HAP-1 (cell line): ENCODE measurements around the gene CIB1.

Source experiments
- DNase-seq, 2 experiments: peaks; one replicate each; pipeline ENCODE4 v3.0.0-alpha.2; 2016 to 2020; ENCODE audit warnings: low spot score in 2 of 2
- H3K27me3 ChIP-seq: fragments of 250-450 bp; sonication (Bioruptor Pico); 2 replicates; pipeline ENCODE4 v1.5.1; 2020; ENCODE audit warnings: low read depth, mild to moderate bottlenecking, moderate library complexity
- H3K36me3 ChIP-seq: fragments of 250-450 bp; sonication (Bioruptor Pico); replicated peaks from 2 replicates; pipeline ENCODE4 v1.5.1; 2020; ENCODE audit warnings: mild to moderate bottlenecking
- H3K4me1 ChIP-seq: fragments of 250-450 bp; sonication (Bioruptor Pico); 2 replicates; pipeline ENCODE4 v1.5.1; 2020; ENCODE audit warnings: mild to moderate bottlenecking
- H3K4me3 ChIP-seq: fragments of 250-450 bp; sonication (Bioruptor Pico); 2 replicates; pipeline ENCODE4 v1.5.1; 2020; ENCODE audit warnings: mild to moderate bottlenecking, moderate library complexity
- H3K9me3 ChIP-seq: fragments of 250-450 bp; sonication (Bioruptor Pico); 2 replicates; pipeline ENCODE4 v1.5.1; 2020; ENCODE audit warnings: mild to moderate bottlenecking, moderate library complexity
- in situ Hi-C: fragments of 300-500 bp; cut with MboI; formaldehyde crosslinking; loops from 3 replicates; pipeline ENCODE4 v1.14.3; 2020; ENCODE audit warnings: low sequenced_read_pairs, inconsistent platforms, mixed read lengths

Gene CIB1

GRCh38 chr15:90231028-90232017, 2.4 kb downstream of the CIB1 start:
- Histone ChIP-seq H3K4me1 (peaks cover 6% of the 10 kb centered on the region; the same call in 1 of the 2 replicates), H3K36me3 (peaks cover 23% of the 10 kb centered on the region), H3K9me3 (no peaks in the 10 kb centered on the region), H3K27me3 (no peaks in the 10 kb centered on the region), H3K4me3 (no peak overlapping the region)
- in situ Hi-C loops = no loop called here
- DNase-seq = no peak

GRCh38 chr15:90230610-90231009, 3.1 kb downstream of the CIB1 start:
- Histone ChIP-seq H3K36me3 (peaks cover 27% of the 10 kb centered on the region), H3K9me3 (no peaks in the 10 kb centered on the region), H3K4me3 (no peak overlapping the region), H3K4me1 (peaks cover 6% of the 10 kb centered on the region; the same call in 1 of the 2 replicates), H3K27me3 (no peaks in the 10 kb centered on the region)
- in situ Hi-C loops = no loop called here
- DNase-seq = no peak

GRCh38 chr15:90230071-90230494, 3.7 kb downstream of the CIB1 start:
- peaks cover 33% of the 10 kb centered on the region for H3K36me3 ChIP-seq
- H3K27me3 ChIP-seq = no peaks in the 10 kb centered on the region
- no peak for DNase-seq
- peaks cover 6% of the 10 kb centered on the region; the same call in 1 of the 2 replicates for H3K4me1 ChIP-seq
- H3K4me3 ChIP-seq = no peak overlapping the region
- in situ Hi-C loops = no loop called here
- H3K9me3 ChIP-seq = no peaks in the 10 kb centered on the region

- no peak for DNase-seq
- no peak overlapping the region for H3K4me3 ChIP-seq
- in situ Hi-C loops = no loop called here
- H3K27me3 ChIP-seq = no peaks in the 10 kb centered on the region
- H3K4me1 ChIP-seq = no peaks in the 10 kb centered on the region
- H3K9me3 ChIP-seq = no peaks in the 10 kb centered on the region
- H3K36me3 ChIP-seq = peaks cover 35% of the 10 kb centered on the region
Observed at GRCh38 chr15:90228960-90229359, 4.8 kb downstream of the CIB1 start.

GRCh38 chr15:90227816-90228772, 5.6 kb downstream of the CIB1 start:
- H3K36me3 ChIP-seq = peaks cover 39% of the 10 kb centered on the region
- H3K4me3 ChIP-seq = no peak overlapping the region
- H3K27me3 ChIP-seq = no peaks in the 10 kb centered on the region
- no peaks in the 10 kb centered on the region for H3K4me1 ChIP-seq
- in situ Hi-C loops = no loop called here
- no peaks in the 10 kb centered on the region for H3K9me3 ChIP-seq
- DNase-seq = no peak

- no peak for DNase-seq
- H3K9me3 ChIP-seq = no peaks in the 10 kb centered on the region
- peaks cover 39% of the 10 kb centered on the region for H3K36me3 ChIP-seq
- in situ Hi-C loops = no loop called here
- H3K4me1 ChIP-seq = no peaks in the 10 kb centered on the region
- no peak overlapping the region for H3K4me3 ChIP-seq
- no peaks in the 10 kb centered on the region for H3K27me3 ChIP-seq
Observed at GRCh38 chr15:90227336-90227735, 6.4 kb downstream of the CIB1 start.

GRCh38 chr15:90225504-90226234, 8.1 kb downstream of the CIB1 start:
- peaks cover 35% of the 10 kb centered on the region for H3K36me3 ChIP-seq

GRCh38 chr15:90225047-90225446, 8.7 kb downstream of the CIB1 start:
- H3K36me3 ChIP-seq = peaks cover 32% of the 10 kb centered on the region
- no peak for DNase-seq
- H3K4me3 ChIP-seq = no peak overlapping the region
- H3K27me3 ChIP-seq = no peaks in the 10 kb centered on the region
- H3K4me1 ChIP-seq = no peaks in the 10 kb centered on the region
- no peaks in the 10 kb centered on the region for H3K9me3 ChIP-seq
- in situ Hi-C loops = no loop called here

More at GRCh38 chr15:90225504-90226234, 8.1 kb downstream of the CIB1 start:
- in situ Hi-C loops = no loop called here
- DNase-seq = no peak
- Histone ChIP-seq H3K4me3 (no peak overlapping the region), H3K9me3 (no peaks in the 10 kb centered on the region), H3K4me1 (no peaks in the 10 kb centered on the region), H3K27me3 (no peaks in the 10 kb centered on the region)

GRCh38 chr15:90223441-90224165, 10.1 kb downstream of the CIB1 start:
- in situ Hi-C loops = no loop called here
- H3K27me3 ChIP-seq = no peaks in the 10 kb centered on the region
- H3K36me3 ChIP-seq = peaks cover 22% of the 10 kb centered on the region
- no peak for DNase-seq
- no peak overlapping the region for H3K4me3 ChIP-seq
- no peaks in the 10 kb centered on the region for H3K9me3 ChIP-seq
- H3K4me1 ChIP-seq = no peaks in the 10 kb centered on the region

GRCh38 chr15:90222547-90222946, 11.2 kb downstream of the CIB1 start:
- Histone ChIP-seq H3K9me3 (no peaks in the 10 kb centered on the region), H3K36me3 (peaks cover 16% of the 10 kb centered on the region)

GRCh38 chr15:90221246-90221900, 12.4 kb downstream of the CIB1 start:
- in situ Hi-C loops = no loop called here
- no peaks in the 10 kb centered on the region for H3K27me3 ChIP-seq
- H3K36me3 ChIP-seq = peaks cover 16% of the 10 kb centered on the region
- no peaks in the 10 kb centered on the region for H3K9me3 ChIP-seq
- no peaks in the 10 kb centered on the region for H3K4me1 ChIP-seq
- peak; percentile 28 to 78 for DNase-seq
- no peak overlapping the region for H3K4me3 ChIP-seq

More at GRCh38 chr15:90222547-90222946, 11.2 kb downstream of the CIB1 start:
- DNase-seq = no peak
- Histone ChIP-seq H3K4me1 (no peaks in the 10 kb centered on the region), H3K4me3 (no peak overlapping the region), H3K27me3 (no peaks in the 10 kb centered on the region)
- in situ Hi-C loops = no loop called here

GRCh38 chr15:90219421-90220141, 14.2 kb downstream of the CIB1 start:
- peaks cover 4% of the 10 kb centered on the region for H3K36me3 ChIP-seq
- peak in 1 of 2 experiments; percentile 70 for DNase-seq
- in situ Hi-C loops = loop anchor here (5.0 kb wide), 1 partner anchor 57 kb away; no protein-coding TSS in a partner anchor

More at GRCh38 chr15:90219421-90220141, 14.2 kb downstream of the CIB1 start:
- Histone ChIP-seq H3K9me3 (no peaks in the 10 kb centered on the region), H3K4me1 (no peaks in the 10 kb centered on the region), H3K4me3 (no peak overlapping the region), H3K27me3 (no peaks in the 10 kb centered on the region)
